RWPE1 (cell line): Measurements from ENCODE around the gene TNFSF11.

Source experiments
- CTCF ChIA-PET: fragments of 350-600 bp; sonication (Branson Sonifier 250); formaldehyde crosslinking; extraction: SDS; loops from one replicate; lab custom pipeline; 2021; lab: Yijun Ruan, JAX
- POLR2A ChIA-PET: fragments of 400-600 bp; formaldehyde crosslinking; extraction: SDS; loops from one replicate; lab custom pipeline; 2020; ENCODE audit warnings: antibody characterized with exemption; ENCODE audit not compliant: low non-redundant PET; lab: Yijun Ruan, JAX
- DNase-seq: peaks from one replicate; pipeline ENCODE4 v3.0.0; 2012; ENCODE audit warnings: low spot score
- H3K27ac ChIP-seq: fragments of 450-650 bp; 2 replicates; pipeline ENCODE4 v1.5.1; 2017
- TF ChIP-seq, protein P1 (sequence below): fragments of 450-650 bp; conservative IDR thresholded peaks from 2 replicates; pipeline ENCODE4 v1.5.1; 2017; ENCODE audit warnings: low read depth, mild to moderate bottlenecking

The TNFSF11 gene

DNA sequence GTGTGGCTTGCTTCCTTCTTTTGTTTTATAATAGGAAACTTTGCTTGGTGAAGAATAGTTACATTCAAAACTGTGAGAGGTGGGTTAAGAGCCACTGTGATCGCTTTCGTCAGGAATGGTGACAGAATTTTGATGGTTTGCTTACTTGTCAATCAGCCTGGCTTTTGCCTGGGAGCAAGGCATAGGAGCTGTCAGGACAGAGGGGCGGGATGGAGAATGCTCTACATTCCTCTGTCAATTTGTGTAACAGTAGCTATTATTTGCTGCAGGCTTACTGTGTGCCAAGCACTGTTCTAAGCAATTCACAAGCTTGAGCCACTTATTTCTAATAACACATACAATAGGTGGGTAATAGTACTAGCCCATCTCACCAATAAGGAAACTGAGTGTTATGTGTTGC is 28.1 kb upstream of the TNFSF11 start:
- no peak for DNase-seq
- ChIA-PET CTCF (no interaction called here), POLR2A (no interaction called here)
- TF ChIP-seq, protein P1, sequence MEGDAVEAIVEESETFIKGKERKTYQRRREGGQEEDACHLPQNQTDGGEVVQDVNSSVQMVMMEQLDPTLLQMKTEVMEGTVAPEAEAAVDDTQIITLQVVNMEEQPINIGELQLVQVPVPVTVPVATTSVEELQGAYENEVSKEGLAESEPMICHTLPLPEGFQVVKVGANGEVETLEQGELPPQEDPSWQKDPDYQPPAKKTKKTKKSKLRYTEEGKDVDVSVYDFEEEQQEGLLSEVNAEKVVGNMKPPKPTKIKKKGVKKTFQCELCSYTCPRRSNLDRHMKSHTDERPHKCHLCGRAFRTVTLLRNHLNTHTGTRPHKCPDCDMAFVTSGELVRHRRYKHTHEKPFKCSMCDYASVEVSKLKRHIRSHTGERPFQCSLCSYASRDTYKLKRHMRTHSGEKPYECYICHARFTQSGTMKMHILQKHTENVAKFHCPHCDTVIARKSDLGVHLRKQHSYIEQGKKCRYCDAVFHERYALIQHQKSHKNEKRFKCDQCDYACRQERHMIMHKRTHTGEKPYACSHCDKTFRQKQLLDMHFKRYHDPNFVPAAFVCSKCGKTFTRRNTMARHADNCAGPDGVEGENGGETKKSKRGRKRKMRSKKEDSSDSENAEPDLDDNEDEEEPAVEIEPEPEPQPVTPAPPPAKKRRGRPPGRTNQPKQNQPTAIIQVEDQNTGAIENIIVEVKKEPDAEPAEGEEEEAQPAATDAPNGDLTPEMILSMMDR, result no peak
- H3K27ac ChIP-seq, result no peak overlapping the region

DNA sequence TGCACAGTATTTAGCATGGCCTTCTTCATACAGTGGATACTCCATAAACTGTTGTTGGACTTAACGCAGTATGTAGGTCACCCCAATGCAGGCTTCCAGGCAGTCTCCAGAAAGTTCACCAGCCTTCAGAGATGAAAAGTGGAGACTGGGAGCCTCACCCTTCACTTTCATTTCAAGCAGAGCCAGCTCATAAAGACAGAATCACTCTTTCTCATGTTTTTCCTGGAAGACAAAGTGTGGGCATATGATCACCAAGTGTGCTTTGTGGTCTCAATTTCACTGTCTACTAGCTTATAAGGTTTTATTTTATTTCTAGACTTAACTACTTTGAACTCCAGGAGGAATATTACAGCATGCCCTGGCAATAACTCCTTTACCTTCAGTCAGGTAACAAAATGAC is 26.3 kb upstream of the TNFSF11 start:
- ChIA-PET POLR2A (no interaction called here), CTCF (no interaction called here)
- DNase-seq, result no peak

DNA sequence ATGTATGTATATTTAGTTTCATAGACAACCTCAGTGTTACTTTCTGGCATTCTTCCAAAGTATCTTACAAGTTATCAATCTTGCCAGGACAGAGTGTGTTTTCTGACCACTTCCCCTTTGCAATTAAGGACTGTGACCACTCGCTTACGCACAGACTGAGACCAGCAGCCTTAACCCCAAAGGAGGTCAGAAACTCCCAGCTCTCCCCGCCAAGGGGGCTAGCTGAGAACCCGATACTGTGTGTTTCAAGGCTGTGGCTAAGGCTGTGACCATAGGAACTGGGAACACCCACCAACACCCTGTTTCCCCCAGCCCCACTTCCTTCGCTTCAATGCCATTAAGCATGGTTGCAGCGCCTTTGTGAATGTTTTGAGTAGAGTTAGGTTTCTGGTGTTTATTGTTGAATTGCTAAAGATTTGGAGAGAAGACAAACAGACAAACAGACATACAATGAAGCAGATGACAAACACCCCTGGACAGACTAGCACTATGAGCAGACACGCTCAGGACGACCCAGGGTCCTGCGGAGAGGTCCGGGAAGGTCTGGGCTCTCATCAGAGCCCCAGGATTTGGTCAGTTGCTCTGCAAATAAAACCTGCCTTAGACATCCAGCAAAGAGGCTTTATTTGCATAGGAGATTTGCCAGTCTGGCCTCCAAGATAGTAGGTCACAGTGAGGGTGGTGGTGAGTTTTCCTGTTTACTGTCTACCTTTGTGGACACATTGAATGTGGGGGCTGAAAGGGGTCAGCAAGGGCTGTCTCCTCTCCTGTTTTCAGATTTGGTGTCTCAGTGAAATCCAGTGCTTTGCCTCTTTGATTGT is 25.0 kb upstream of the TNFSF11 start:
- ChIA-PET POLR2A (no interaction called here), CTCF (no interaction called here)
- DNase-seq, result no peak
- no peak overlapping the region for H3K27ac ChIP-seq
- TF ChIP-seq, protein P1, result no peak

More for the DNA sequence above, 26.3 kb upstream of the TNFSF11 start:
- TF ChIP-seq, protein P1, result no peak
- no peak overlapping the region for H3K27ac ChIP-seq

DNA sequence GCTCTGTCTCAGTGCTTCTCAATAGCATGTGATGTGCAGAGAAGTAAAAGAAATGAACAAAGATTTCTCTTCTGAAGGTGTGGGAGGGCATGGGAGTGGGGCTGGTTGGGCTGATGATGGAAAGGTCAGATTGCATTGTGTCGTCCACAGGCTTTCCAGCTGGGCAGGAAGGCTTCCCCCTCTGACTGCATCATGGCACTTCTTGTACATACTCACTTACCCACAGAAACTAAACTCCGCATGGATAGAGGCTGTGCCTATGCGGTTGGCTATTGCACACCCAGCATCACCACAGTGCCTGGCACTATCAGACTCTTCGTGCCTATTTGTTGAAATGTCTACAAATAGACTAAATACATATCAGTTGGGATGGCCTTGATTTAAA is 24.4 kb upstream of the TNFSF11 start:
- DNase-seq, result no peak
- TF ChIP-seq, protein P1, result no peak
- CTCF ChIA-PET, result no interaction called here
- H3K27ac ChIP-seq, result no peak overlapping the region
- POLR2A ChIA-PET, result no interaction called here

DNA sequence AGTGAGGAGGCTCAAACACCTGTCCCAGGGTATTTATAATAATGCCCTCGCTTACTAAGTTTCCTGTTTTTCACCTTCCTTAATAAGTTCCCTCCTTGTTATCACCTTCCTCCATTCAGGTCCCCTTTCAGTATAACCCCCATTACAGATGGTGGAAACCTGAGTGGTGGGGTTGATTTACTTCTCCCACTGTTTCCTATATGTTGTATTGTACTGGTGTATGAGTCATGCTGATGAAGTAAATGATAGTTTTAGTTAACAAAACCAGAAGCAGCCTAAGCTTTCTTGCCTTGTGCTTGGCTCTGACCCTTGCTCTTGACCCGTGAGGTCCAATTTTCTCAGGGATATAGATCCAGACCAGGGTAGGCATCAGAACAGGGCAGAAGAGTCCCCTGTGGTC is 22.3 kb upstream of the TNFSF11 start:
- CTCF ChIA-PET, result no interaction called here
- POLR2A ChIA-PET, result no interaction called here
- no peak for DNase-seq
- TF ChIP-seq, protein P1, result no peak
- H3K27ac ChIP-seq, result no peak overlapping the region

DNA sequence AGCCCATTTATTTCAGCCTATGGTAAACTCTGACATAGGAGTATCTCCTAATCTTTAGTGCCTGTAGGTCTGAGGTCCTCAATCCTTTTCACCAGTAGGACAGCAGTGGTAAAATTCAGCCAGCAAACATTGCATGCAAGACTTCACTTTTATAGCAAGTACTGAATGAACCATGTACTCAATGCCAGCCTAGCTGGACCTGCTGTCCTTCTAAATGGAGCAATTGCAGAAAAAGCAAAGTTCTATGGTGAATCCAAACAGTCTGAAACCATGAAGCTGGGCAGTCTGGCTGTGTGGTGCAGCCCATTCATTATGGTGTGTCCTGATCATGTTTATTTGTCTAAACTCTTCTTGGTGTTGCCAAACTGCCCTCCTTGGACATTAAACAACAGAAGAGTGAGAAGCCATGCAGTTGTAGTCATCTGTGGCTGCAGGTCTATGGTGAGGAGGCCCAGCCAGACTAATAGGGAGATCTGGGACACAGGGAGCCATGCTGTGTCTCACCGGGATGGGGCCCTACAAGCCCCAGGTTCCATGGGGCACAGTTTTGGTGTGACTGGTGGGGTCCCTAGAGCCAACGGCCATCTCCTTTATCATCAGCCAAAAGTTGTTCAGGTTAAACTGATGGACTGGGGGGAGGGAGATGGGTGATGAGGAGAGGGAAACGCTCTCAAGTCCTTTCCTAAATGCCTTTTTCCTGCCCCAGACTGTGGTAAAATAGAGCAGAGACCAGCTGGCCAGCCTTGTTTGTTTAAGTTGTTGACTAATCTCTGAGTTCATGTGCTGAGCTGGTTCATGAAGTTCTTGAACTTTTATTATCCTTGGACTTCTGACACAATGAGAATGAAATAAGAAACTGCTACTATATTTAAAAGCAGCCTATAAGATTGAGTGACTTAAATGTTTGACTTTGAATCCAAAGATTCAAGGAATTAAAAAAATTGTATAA is 20.6 kb upstream of the TNFSF11 start:
- CTCF ChIA-PET, result no interaction called here
- TF ChIP-seq, protein P1, result no peak

More for the DNA sequence above, 20.6 kb upstream of the TNFSF11 start:
- peak; percentile 14 for DNase-seq
- POLR2A ChIA-PET, result no interaction called here
- no peak overlapping the region for H3K27ac ChIP-seq
